Measurements from ENCODE around the gene CDH23.

GRCh38 chr10:71429929-71430328 lies 33.2 kb downstream of the CDH23 start:
- TF ChIP-seq CTCF (conservative IDR thresholded peaks at IDR 0.05) (peak; percentile 36; the same call in 1 of the 2 replicates), EZH2 (IDR thresholded peaks at IDR 0.05; ENCODE audit: low read depth) (no peak)
